ENCODE data around the gene KATNIP. TPM values are rescaled to one million over a fixed set of nuclear protein-coding genes. Genes with fewer than 3 reads are reported as not detected.
A peak's percentile ranks its signal among the peaks of the same experiment; 100 is the strongest.

The KATNIP gene
- 10 to 100 TPM; 12.3 to 12.8 TPM for total RNA-seq

- Mint-ChIP-seq H3K4me3 (peak within 1 kb of the TSS; percentile 94), H3K27ac (peak within 1 kb of the TSS; percentile 81), H3K36me3 (ENCODE audit: low read depth) (peaks cover 5% of the 10 kb centered on the region), H3K4me1 (peaks cover 35% of the 10 kb centered on the region), H3K9me3 (ENCODE audit: low read depth) (no peaks in the 10 kb centered on the region), H3K27me3 (no peaks in the 10 kb centered on the region)
- intact Hi-C loops (cut with DNase I, micrococcal nuclease), result loop anchor here in 1 of 2 experiments (1.0 to 10.0 kb wide), 4 partner anchors 28 to 1005 kb away; partner anchors contain the start of genes APOBR, CLN3, KDM8 and SGF29
- DNase-seq, result peak; percentile 100
- ChIA-PET POLR2A (interaction anchor here (0.6 to 0.9 kb wide), 4 partner anchors 10 to 1474 kb away, joined by 3 to 4 read pairs (median 4); no protein-coding TSS in a partner anchor), CTCF (interaction anchor here (0.6 to 1.6 kb wide), 7 partner anchors 9 to 668 kb away, joined by 3 to 5 read pairs (median 3); no protein-coding TSS in a partner anchor)
- peak; percentile 98 for ATAC-seq
Observed at GRCh38 chr16:27549746-27550581, at the start of gene KATNIP, which contains the start of gene GTF3C1. Gene KATNIP, plus strand, starts transcription at chr16:27550144. Its CDS starts 27 bp downstream, at chr16:27550171. Gene GTF3C1, minus strand, starts transcription at chr16:27549913. Its CDS starts 23 bp downstream, at chr16:27549890.

DNA sequence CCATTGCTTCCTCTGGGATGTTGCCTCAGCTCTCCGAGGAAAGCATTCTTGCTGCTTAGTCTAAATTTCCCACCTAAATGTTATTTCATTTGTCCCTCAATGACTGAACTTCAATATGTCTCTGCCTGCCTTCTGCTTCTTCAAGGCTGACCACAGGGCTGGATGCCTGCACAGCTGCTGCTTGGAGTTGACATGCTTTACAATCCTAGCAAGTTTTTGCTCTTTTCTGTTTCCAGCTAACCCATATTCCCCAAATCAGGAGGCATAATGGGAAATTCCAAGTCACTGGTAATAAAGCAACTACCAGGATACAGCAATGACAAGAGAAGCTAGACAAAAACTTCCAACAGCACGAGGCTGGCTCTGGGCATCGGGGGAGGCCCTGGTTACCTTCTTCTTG, 49.1 kb upstream of the KATNIP start:
- peaks cover 35% of the 10 kb centered on the region for H3K36me3 Mint-ChIP-seq (ENCODE audit: low read depth)
- intact Hi-C loops (cut with DNase I, micrococcal nuclease), result no loop called here
- H3K27ac Mint-ChIP-seq, result no peak overlapping the region
- CTCF ChIA-PET, result interaction anchor here (0.6 kb wide), 2 partner anchors 434 to 554 kb away, joined by 3 read pairs; partner anchors contain the start of gene C16orf82
- H3K4me1 Mint-ChIP-seq, result no peaks in the 10 kb centered on the region
- no peaks in the 10 kb centered on the region for H3K27me3 Mint-ChIP-seq
- ATAC-seq (no peak), DNase-seq (no peak)
- no peak overlapping the region for H3K4me3 Mint-ChIP-seq
- POLR2A ChIA-PET, result no interaction called here
- H3K9me3 Mint-ChIP-seq (ENCODE audit: low read depth), result no peaks in the 10 kb centered on the region

DNA sequence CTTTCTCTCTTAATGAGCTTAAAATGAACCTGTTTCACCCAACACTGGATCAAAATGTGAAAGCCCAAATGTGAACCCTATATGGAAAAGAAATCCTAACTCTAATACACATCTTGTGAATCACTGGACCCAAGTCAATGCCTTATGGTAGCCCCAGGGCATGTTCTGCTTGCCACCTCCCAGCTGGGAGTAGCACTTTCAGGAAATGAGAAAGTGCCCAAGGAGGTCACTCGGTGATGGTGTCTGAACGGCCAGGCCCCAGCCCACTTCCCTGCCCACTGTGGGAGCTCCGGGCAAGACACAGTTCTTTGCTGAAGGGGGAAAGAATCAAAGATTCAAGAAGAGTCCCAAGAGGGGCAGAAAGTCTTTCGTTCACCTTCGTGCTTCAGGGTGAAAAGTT, 46.3 kb upstream of the KATNIP start:
- intact Hi-C loops (cut with DNase I, micrococcal nuclease), result no loop called here
- H3K4me3 Mint-ChIP-seq, result no peak overlapping the region
- ATAC-seq (no peak), DNase-seq (no peak)
- no peak overlapping the region for H3K27ac Mint-ChIP-seq
- ChIA-PET POLR2A (no interaction called here), CTCF (interaction anchor here (0.7 kb wide), 1 partner anchor 286 kb away, joined by 3 read pairs; no protein-coding TSS in a partner anchor)
- no peaks in the 10 kb centered on the region for H3K4me1 Mint-ChIP-seq
- H3K9me3 Mint-ChIP-seq (ENCODE audit: low read depth), result no peaks in the 10 kb centered on the region
- no peaks in the 10 kb centered on the region for H3K27me3 Mint-ChIP-seq
- H3K36me3 Mint-ChIP-seq (ENCODE audit: low read depth), result peaks cover 50% of the 10 kb centered on the region

- H3K9me3 Mint-ChIP-seq (ENCODE audit: low read depth), result no peaks in the 10 kb centered on the region
- H3K4me3 Mint-ChIP-seq, result no peak overlapping the region
- DNase-seq (no peak), ATAC-seq (no peak)
- peaks cover 48% of the 10 kb centered on the region for H3K36me3 Mint-ChIP-seq (ENCODE audit: low read depth)
- intact Hi-C loops (cut with DNase I, micrococcal nuclease), result no loop called here
- no peak overlapping the region for H3K27ac Mint-ChIP-seq
- H3K4me1 Mint-ChIP-seq, result no peaks in the 10 kb centered on the region
- CTCF ChIA-PET, result no interaction called here
- POLR2A ChIA-PET, result no interaction called here
- H3K27me3 Mint-ChIP-seq, result no peaks in the 10 kb centered on the region
Observed at GRCh38 chr16:27505297-27506236, 44.4 kb upstream of the KATNIP start.

DNA sequence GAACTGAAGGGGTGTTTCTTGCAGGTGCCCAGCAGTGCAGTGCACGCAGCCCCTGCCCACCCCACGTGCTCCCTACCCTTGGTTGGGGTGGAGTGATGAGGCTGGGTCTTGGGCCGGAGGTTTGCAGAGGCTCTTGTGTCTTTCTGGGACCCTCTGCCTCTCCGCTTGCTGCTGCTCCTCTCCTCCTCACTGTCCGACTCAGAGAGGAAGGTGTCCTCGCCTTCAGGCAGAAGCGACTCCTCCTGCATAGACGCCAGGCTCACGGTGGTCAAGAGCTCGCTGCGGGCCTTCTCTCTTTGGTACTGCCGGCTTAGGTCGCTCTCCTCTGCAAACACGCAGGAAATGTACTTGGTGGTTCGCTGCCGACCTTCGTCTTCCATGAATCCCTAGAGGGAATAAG, 43.2 kb upstream of the KATNIP start:
- no peaks in the 10 kb centered on the region for H3K9me3 Mint-ChIP-seq (ENCODE audit: low read depth)
- ChIA-PET POLR2A (no interaction called here), CTCF (no interaction called here)
- H3K27me3 Mint-ChIP-seq, result no peaks in the 10 kb centered on the region
- ATAC-seq (no peak), DNase-seq (no peak)
- H3K36me3 Mint-ChIP-seq (ENCODE audit: low read depth), result peaks cover 55% of the 10 kb centered on the region
- no peaks in the 10 kb centered on the region for H3K4me1 Mint-ChIP-seq
- no peak overlapping the region for H3K27ac Mint-ChIP-seq
- intact Hi-C loops (cut with DNase I, micrococcal nuclease), result no loop called here
- H3K4me3 Mint-ChIP-seq, result no peak overlapping the region

GRCh38 chr16:27508476-27508875, 41.5 kb upstream of the KATNIP start:
- H3K27me3 Mint-ChIP-seq, result no peaks in the 10 kb centered on the region
- H3K36me3 Mint-ChIP-seq (ENCODE audit: low read depth), result peaks cover 47% of the 10 kb centered on the region
- POLR2A ChIA-PET, result no interaction called here
- CTCF ChIA-PET, result interaction anchor here (0.5 kb wide), 1 partner anchor 1060 kb away, joined by 4 read pairs; no protein-coding TSS in a partner anchor
- DNase-seq (no peak), ATAC-seq (no peak)
- intact Hi-C loops (cut with DNase I, micrococcal nuclease), result no loop called here
- no peak overlapping the region for H3K4me3 Mint-ChIP-seq
- H3K27ac Mint-ChIP-seq, result no peak overlapping the region
- H3K9me3 Mint-ChIP-seq (ENCODE audit: low read depth), result no peaks in the 10 kb centered on the region
- no peaks in the 10 kb centered on the region for H3K4me1 Mint-ChIP-seq

DNA sequence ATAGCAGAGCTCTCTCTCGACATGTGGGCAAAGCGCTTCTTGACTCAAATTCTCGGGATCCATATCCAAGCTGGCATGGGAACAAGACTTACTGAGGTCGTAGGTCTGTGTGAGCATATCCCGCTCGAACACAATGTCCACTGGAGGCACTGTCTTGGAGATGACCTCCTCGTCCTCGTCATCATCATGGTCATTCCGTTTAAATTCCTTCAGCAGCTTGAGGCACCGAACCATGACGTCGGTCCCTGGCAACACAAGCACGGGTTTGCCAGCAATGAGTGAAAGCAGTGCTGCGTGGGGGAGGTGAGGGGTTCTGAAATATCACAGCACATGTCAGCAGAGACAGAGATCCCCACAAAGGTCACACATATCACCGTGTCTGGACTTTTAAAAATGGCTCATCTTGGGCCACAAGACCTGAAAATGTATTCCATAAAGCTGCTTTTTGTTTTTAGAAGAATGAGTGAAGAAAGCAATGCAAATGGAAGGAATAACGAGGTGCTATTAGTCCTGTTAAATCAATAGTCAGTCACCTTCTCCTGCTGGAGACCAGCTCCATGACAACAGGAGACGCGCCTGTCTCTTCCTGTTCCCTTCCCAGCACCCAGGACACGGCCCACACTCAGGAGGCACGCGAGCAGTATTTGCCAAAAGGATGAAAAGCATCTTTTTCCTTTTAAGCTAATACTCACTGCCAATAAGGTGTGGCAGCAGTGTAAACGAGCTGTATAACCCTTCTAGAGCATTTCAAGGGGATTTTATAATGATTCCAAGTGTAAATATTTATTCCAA, 38.1 kb upstream of the KATNIP start:
- DNase-seq (no peak), ATAC-seq (no peak)
- Mint-ChIP-seq H3K36me3 (ENCODE audit: low read depth) (peaks cover 30% of the 10 kb centered on the region), H3K27me3 (no peaks in the 10 kb centered on the region), H3K4me3 (no peak overlapping the region), H3K9me3 (ENCODE audit: low read depth) (no peaks in the 10 kb centered on the region), H3K27ac (no peak overlapping the region), H3K4me1 (no peaks in the 10 kb centered on the region)
- CTCF ChIA-PET, result interaction anchor here (0.5 to 1.8 kb wide), 4 partner anchors 9 to 1442 kb away, joined by 3 to 5 read pairs (median 4); no protein-coding TSS in a partner anchor
- intact Hi-C loops (cut with DNase I, micrococcal nuclease), result no loop called here
- POLR2A ChIA-PET, result interaction anchor here (0.6 kb wide), 1 partner anchor 52 kb away, joined by 3 read pairs; no protein-coding TSS in a partner anchor

GRCh38 chr16:27514806-27515205, 35.1 kb upstream of the KATNIP start:
- peaks cover 17% of the 10 kb centered on the region for H3K36me3 Mint-ChIP-seq (ENCODE audit: low read depth)
- H3K4me3 Mint-ChIP-seq, result no peak overlapping the region
- H3K27ac Mint-ChIP-seq, result no peak overlapping the region
- no peaks in the 10 kb centered on the region for H3K4me1 Mint-ChIP-seq
- H3K9me3 Mint-ChIP-seq (ENCODE audit: low read depth), result no peaks in the 10 kb centered on the region
- DNase-seq (no peak), ATAC-seq (no peak)
- no peaks in the 10 kb centered on the region for H3K27me3 Mint-ChIP-seq
- POLR2A ChIA-PET, result interaction anchor here (0.6 kb wide), 1 partner anchor 459 kb away, joined by 3 read pairs; no protein-coding TSS in a partner anchor
- intact Hi-C loops (cut with DNase I, micrococcal nuclease), result no loop called here
- CTCF ChIA-PET, result interaction anchor here (1.1 to 1.8 kb wide), 5 partner anchors 10 to 176 kb away, joined by 3 to 5 read pairs (median 4); no protein-coding TSS in a partner anchor

- peaks cover 15% of the 10 kb centered on the region for H3K36me3 Mint-ChIP-seq (ENCODE audit: low read depth)
- H3K4me3 Mint-ChIP-seq, result no peak overlapping the region
- ATAC-seq (peak; percentile 76), DNase-seq (peak; percentile 51)
- H3K27ac Mint-ChIP-seq, result no peak overlapping the region
- no peaks in the 10 kb centered on the region for H3K27me3 Mint-ChIP-seq
- CTCF ChIA-PET, result interaction anchor here (0.6 to 1.8 kb wide), 8 partner anchors 9 to 632 kb away, joined by 3 to 5 read pairs (median 4); no protein-coding TSS in a partner anchor
- intact Hi-C loops (cut with DNase I, micrococcal nuclease), result no loop called here
- POLR2A ChIA-PET, result interaction anchor here (0.6 kb wide), 1 partner anchor 38 kb away, joined by 5 read pairs; no protein-coding TSS in a partner anchor
- H3K4me1 Mint-ChIP-seq, result no peaks in the 10 kb centered on the region
- H3K9me3 Mint-ChIP-seq (ENCODE audit: low read depth), result no peaks in the 10 kb centered on the region
Observed at GRCh38 chr16:27515874-27516353, 34.0 kb upstream of the KATNIP start.

GRCh38 chr16:27516365-27516764, 33.6 kb upstream of the KATNIP start:
- Mint-ChIP-seq H3K36me3 (ENCODE audit: low read depth) (peaks cover 11% of the 10 kb centered on the region), H3K27me3 (no peaks in the 10 kb centered on the region), H3K4me3 (no peak overlapping the region), H3K4me1 (no peaks in the 10 kb centered on the region), H3K9me3 (ENCODE audit: low read depth) (no peaks in the 10 kb centered on the region), H3K27ac (no peak overlapping the region)
- DNase-seq, result no peak
- POLR2A ChIA-PET, result interaction anchor here (0.6 kb wide), 1 partner anchor 37 kb away, joined by 5 read pairs; no protein-coding TSS in a partner anchor
- CTCF ChIA-PET, result interaction anchor here (0.8 to 1.8 kb wide), 3 partner anchors 44 to 631 kb away, joined by 3 to 5 read pairs (median 3); no protein-coding TSS in a partner anchor
- ATAC-seq, result no peak
- intact Hi-C loops (cut with DNase I, micrococcal nuclease), result no loop called here
